ENCODE data around the gene MFSD6. TPM values are rescaled to one million over a fixed set of nuclear protein-coding genes. Genes with fewer than 3 reads are reported as not detected.

MFSD6 gene
- total and polyA plus RNA-seq, 4 experiments from 2014 or later: 7.7 to 47.5 (median 33.7) TPM

Other genes with a start within 250 kb of the MFSD6 start
- 10 to 100 TPM; 20.0 to 22.3 TPM for gene HIBCH, start 88.5 kb upstream of the MFSD6 start, total RNA-seq
- 10 to 100 TPM; 19.3 to 19.6 TPM for gene HIBCH, start 88.5 kb upstream of the MFSD6 start, polyA plus RNA-seq
- 1 to 10 TPM; 3.2 to 3.7 TPM for gene INPP1, start 64.8 kb upstream of the MFSD6 start, total RNA-seq
- gene INPP1, start 64.8 kb upstream of the MFSD6 start, polyA plus RNA-seq: 1 to 10 TPM; 3.1 to 3.4 TPM
- gene NEMP2, start 126.4 kb downstream of the MFSD6 start, total RNA-seq: 10 to 100 TPM; 20.7 to 21.2 TPM
- 10 to 100 TPM; 10.9 to 11.9 TPM for gene NEMP2, start 126.4 kb downstream of the MFSD6 start, polyA plus RNA-seq
- gene NAB1, start 240.7 kb downstream of the MFSD6 start, total RNA-seq: 10 to 100 TPM; 24.8 to 30.7 TPM
- gene NAB1, start 240.7 kb downstream of the MFSD6 start, polyA plus RNA-seq: 1 to 10 TPM; 2.8 to 3.0 TPM